T-helper 17 cell (primary cell): Measurements from ENCODE around the gene NUP210. TPM values are rescaled to one million over a fixed set of nuclear protein-coding genes. Genes with fewer than 3 reads are reported as not detected.

ENCODE experiments used
- ATAC-seq: fragments of 150-1000 bp; cut with Tn5 transposase; 2 replicates; pipeline ENCODE4 v1.10.0; 2021; ENCODE audit warnings: mild to moderate bottlenecking, moderate library complexity
- DNase-seq, 3 donors: peaks; one replicate each; pipeline versions ENCODE4 v3.0.0 to v3.0.0-alpha.2; 2020 to 2021
- H3K9me3 ChIP-seq: one replicate; pipeline ENCODE4 v1.7.0; 2013; ENCODE audit warnings: low read length, mild to moderate bottlenecking; ENCODE audit not compliant: control insufficient read depth, poor library complexity, severe bottlenecking
- H3K27ac Mint-ChIP-seq: one replicate; pipeline ENCODE4 v1.8.0; 2022; ENCODE audit warnings: mild to moderate bottlenecking, moderate library complexity, mixed read lengths
- H3K27me3 Mint-ChIP-seq: one replicate; pipeline ENCODE4 v1.8.0; 2022; ENCODE audit warnings: mixed read lengths
- H3K36me3 Mint-ChIP-seq: one replicate; pipeline ENCODE4 v1.8.0; 2022; ENCODE audit warnings: low read depth, mixed read lengths
- H3K4me1 Mint-ChIP-seq: one replicate; pipeline ENCODE4 v1.8.0; 2022; ENCODE audit warnings: mild to moderate bottlenecking, mixed read lengths
- H3K4me3 Mint-ChIP-seq: one replicate; pipeline ENCODE4 v1.8.0; 2022; ENCODE audit warnings: mild to moderate bottlenecking, moderate library complexity, mixed read lengths
- total RNA-seq, 4 donors: library from RNA in 2 of 4; stranded (reverse) in 2 of 4; gene quantifications; one replicate each; pipeline ENCODE4 v1.2.3 and lab custom pipeline; 2022 to 2026

The NUP210 gene
- total RNA-seq, 2 donors from 2014 or later, result 125 to 137 TPM

DNA sequence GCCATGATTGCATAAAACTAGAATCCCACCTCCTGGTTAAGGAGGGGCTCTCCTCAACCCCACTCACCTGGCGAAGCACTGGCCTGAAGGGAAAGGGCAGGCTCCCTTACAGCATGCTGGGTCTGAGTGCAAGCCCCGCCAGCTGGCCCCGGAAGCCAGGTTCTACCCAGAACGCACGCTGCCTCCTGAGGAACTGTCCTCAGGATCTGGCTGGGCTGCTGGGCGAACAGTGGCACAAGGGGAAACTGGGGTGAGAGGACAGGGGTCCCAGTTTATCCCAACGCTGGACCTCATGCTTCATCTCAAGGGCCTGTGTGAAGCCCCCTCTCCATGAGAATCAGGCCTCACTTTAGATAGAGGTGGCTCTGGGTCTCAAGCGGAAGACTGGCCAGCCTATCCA lies 47.5 kb downstream of the NUP210 start:
- peaks cover 2% of the 10 kb centered on the region for H3K4me1 Mint-ChIP-seq
- H3K27me3 Mint-ChIP-seq, result no peaks in the 10 kb centered on the region
- no peak for ATAC-seq
- H3K27ac Mint-ChIP-seq, result peak overlapping the region; percentile 68
- H3K36me3 Mint-ChIP-seq, result peaks cover 10% of the 10 kb centered on the region
- H3K9me3 ChIP-seq, result no peaks in the 10 kb centered on the region
- H3K4me3 Mint-ChIP-seq, result no peak overlapping the region
- no peak for DNase-seq

DNA sequence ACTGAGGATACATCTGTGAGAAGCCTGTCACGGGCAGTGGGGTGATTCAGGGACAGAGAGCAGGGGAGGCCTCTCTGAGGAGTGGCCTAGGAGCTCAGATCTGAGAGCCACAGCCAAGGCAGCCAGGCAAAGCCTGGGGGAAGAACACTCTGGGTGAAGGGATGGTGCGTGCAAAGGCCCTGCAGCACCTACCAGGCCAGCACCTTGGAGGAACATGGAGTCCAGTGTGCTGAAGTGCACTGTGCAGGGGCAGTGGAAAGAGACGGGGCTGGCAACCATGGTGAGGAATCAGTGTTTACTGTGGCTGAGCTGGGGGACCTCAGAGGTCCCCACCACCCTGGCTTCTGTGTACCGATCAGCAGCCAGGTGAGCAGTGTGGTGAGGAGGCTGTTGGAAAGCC lies 48.0 kb downstream of the NUP210 start:
- H3K4me3 Mint-ChIP-seq, result no peak overlapping the region

DNA sequence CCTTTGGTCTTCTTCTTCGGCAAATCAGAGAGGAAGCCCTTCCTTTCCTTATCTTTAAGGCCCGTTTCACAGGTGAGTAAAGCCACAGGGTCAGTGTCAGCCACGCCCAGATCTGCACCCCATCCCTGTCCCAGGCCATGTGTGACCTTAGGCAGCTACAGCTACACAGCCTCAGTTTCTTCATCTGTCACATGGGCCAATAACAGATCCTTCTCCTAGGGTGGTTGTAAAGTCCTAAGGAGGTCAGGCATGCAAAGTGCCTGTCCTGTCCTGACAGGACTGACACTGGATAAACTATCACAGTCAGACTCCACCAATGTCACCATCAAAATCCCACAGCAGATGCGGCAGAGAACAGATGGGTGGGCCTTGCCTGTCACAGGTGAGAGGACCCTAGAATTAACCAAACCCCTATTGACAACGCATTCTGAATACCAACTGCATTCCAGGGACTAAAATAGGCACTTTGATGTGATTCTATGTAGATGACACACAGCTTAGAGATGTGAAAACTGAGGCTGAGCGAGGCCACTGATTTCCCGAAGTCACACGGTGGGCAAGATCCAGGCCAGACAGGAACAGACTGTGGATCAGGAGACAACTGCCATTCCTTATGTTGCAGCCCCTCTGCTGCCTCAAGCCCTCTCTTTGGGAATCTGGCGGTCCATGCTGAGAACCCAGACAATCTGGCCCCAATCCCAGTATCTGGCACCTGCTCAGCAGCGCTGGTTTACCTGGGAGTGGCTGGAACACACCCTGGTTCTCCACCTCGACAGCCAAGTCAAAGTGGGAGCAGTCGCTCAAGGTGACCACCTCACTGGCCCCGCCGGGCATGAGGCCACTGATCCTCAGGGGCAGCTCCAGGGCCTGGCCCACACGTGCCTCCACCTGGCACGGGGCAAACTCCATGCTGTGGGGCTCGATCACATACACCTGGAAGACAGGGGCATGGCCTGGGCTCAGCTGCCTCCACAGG lies 48.7 kb downstream of the NUP210 start:
- no peaks in the 10 kb centered on the region for H3K9me3 ChIP-seq
- Mint-ChIP-seq H3K4me3 (no peak overlapping the region), H3K27ac (peak overlapping the region; percentile 68), H3K36me3 (peaks cover 10% of the 10 kb centered on the region), H3K27me3 (no peaks in the 10 kb centered on the region), H3K4me1 (peaks cover 2% of the 10 kb centered on the region)
- ATAC-seq (no peak), DNase-seq (no peak)

More for the DNA sequence above, 48.0 kb downstream of the NUP210 start:
- peak overlapping the region; percentile 68 for H3K27ac Mint-ChIP-seq
- no peaks in the 10 kb centered on the region for H3K27me3 Mint-ChIP-seq
- DNase-seq (no peak), ATAC-seq (no peak)
- H3K4me1 Mint-ChIP-seq, result peaks cover 2% of the 10 kb centered on the region
- H3K9me3 ChIP-seq, result no peaks in the 10 kb centered on the region
- peaks cover 10% of the 10 kb centered on the region for H3K36me3 Mint-ChIP-seq

DNA sequence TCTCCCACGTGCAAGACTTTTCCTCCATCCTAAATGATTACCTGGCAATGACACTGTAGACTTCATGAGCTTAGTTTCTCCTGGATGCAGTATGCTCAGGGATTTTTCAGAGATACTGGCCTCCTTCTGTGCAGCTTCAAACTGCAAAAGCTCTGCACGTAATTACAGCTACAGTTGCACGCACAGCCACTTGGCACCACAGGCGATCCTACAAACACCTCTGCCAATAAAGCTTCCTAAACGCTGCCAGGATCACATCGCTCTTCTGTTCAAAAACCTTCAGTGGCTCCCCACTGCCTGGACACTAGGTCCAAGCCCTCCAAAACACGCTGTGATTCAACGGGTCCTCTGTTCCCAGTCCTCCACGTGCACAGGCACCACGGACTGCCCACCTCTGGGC lies 49.5 kb downstream of the NUP210 start:
- ATAC-seq (no peak), DNase-seq (no peak)
- Mint-ChIP-seq H3K36me3 (peaks cover 10% of the 10 kb centered on the region), H3K27me3 (no peaks in the 10 kb centered on the region), H3K4me1 (peaks cover 4% of the 10 kb centered on the region), H3K27ac (peak overlapping the region; percentile 45), H3K4me3 (no peak overlapping the region)
- H3K9me3 ChIP-seq, result no peaks in the 10 kb centered on the region

DNA sequence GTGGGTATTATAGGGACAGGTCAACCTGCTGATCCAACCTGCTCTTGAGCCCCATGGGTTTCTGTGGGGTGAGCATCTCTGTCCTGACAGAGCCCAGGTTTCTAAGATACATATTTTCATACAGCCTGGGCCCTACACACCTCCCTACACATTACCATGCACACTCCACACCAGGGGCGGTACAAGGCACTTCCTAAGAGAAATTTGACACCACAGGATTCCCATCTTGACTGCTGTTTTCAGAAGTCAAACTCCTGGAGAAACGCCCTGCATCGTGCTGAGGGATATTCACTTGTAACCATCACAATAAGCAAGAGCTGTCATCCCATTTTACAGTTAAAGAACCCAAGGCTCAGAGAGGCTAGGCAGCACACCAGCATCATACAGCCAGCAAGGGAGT lies 50.1 kb downstream of the NUP210 start:
- H3K36me3 Mint-ChIP-seq, result peaks cover 10% of the 10 kb centered on the region
- peak overlapping the region; percentile 24 for H3K27ac Mint-ChIP-seq
- H3K27me3 Mint-ChIP-seq, result no peaks in the 10 kb centered on the region
- ATAC-seq, result no peak
- H3K4me1 Mint-ChIP-seq, result peaks cover 5% of the 10 kb centered on the region
- no peak for DNase-seq
- no peak overlapping the region for H3K4me3 Mint-ChIP-seq
- no peaks in the 10 kb centered on the region for H3K9me3 ChIP-seq

DNA sequence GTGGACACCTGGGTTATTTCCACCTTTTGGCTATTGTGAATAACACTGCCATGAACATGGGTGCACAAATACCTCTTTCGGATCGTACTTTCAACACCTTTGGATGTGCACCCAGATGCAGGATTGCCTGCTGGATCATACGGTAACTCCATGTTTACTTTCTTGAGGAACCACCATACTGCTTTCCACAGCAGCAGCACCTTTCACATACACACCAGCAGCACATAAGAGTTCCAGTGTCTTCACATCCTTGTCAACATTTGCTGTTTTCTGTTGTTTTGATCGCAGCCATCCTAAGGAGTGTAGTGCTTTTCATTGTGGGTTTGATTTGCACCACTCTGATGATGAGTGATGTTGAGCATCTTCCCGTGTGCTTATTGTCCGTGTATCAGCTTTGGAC lies 51.3 kb downstream of the NUP210 start:
- DNase-seq (no peak), ATAC-seq (no peak)
- no peaks in the 10 kb centered on the region for H3K27me3 Mint-ChIP-seq
- peaks cover 10% of the 10 kb centered on the region for H3K36me3 Mint-ChIP-seq
- no peaks in the 10 kb centered on the region for H3K9me3 ChIP-seq
- no peak overlapping the region for H3K4me3 Mint-ChIP-seq
- H3K4me1 Mint-ChIP-seq, result peaks cover 5% of the 10 kb centered on the region
- H3K27ac Mint-ChIP-seq, result peak overlapping the region; percentile 24

DNA sequence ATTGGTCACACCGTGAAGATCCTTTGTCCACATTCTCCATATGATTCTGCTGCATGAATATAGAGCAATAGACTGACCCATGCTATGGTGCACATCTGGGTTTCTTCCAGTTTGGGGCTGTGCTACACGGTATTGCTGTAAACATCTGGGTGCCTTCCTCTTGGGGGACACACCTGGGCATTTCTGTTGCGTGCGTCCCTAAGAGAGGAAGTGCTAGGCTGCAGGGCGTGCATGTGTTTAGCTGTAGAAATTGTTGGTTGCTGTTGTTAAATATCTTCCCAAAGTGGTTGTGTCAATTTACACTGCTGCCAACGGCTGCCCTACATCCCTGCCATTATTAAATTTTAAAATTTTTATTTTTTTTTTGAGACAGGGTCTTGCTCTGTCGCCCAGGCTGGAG lies 52.4 kb downstream of the NUP210 start:
- Mint-ChIP-seq H3K4me3 (no peak overlapping the region), H3K27ac (no peak overlapping the region), H3K27me3 (no peaks in the 10 kb centered on the region), H3K36me3 (peaks cover 11% of the 10 kb centered on the region), H3K4me1 (peaks cover 7% of the 10 kb centered on the region)
- DNase-seq (no peak), ATAC-seq (no peak)
- no peaks in the 10 kb centered on the region for H3K9me3 ChIP-seq

DNA sequence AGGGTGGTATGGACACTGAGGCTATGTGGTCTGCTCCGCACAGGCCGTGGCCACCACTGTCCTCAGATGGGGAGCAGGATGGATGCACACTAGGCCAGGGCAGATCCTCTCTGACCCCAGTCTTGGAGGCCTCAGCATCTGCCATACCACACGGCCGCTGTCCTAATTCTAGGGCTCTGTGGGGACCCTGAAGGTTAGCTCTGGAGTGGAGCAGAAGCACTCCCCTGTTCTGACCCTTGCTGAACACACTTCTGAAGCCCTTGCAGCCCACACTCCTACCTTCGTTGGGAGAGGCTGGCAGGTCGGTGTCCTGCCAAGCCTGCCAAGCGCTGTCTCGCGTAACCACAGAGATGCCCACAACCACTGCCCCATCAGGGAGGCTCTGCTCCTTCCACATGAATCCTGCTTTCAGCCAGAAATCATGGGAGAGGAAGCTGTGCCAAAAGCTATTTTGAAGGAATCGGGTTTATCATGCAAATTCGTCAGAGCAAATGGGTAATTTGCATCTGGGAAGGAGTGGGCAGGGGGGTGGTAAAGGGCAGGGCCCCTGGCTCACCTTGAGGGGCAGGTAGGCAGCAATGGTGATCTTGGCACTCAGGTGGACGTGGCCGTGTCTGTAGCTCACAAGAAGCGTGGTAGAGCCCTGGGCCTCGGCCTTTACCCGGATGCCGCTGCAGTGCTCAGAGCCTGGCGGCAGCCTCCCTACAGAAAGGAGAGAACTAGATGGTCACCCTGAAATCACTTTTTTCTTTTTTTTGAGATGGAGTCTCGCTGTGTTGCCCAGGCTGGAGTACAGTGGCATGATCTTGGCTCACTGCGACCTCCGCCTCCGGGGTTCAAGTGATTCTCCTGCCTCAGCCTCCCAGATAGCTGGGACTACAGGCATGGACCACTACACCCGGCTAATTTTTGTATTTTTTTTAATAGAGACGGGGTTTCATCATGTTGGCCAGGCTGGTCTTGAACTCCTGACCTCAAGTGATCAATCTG lies 54.4 kb downstream of the NUP210 start:
- peaks cover 5% of the 10 kb centered on the region for H3K36me3 Mint-ChIP-seq

DNA sequence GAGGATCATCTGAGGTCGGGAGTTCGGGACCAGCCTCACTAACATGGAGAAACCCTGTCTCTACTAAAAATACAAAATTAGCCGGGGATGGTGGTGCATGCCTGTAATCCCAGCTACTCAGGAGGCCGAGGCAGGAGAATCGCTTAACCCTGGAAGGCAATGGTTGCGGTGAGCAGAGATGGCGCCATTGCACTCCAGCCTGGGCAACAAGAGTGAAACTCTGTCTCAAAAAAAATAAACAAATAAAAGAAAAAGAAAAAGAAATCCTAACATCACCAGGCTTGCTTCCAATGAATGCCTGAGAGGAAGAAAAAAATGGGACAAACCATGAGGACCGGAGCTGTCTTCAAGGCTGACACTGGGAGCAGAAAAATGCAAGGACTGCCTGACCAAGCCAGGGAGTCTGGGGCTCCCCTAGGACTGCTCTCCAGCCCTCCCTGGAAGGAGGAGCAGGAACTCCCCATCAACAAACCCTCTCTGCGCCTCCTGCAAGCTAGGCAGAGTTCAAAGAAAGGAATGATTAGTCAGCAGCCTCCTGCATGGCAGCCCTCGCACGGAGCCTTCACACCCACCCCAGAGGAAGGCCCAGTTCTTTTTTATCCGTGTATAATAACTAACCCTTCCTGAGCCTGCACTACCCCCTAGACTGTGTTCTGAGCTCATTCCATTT lies 55.4 kb downstream of the NUP210 start:
- Mint-ChIP-seq H3K4me3 (no peak overlapping the region), H3K4me1 (peaks cover 7% of the 10 kb centered on the region), H3K27ac (no peak overlapping the region), H3K27me3 (no peaks in the 10 kb centered on the region), H3K36me3 (peaks cover 5% of the 10 kb centered on the region)
- no peaks in the 10 kb centered on the region for H3K9me3 ChIP-seq
- ATAC-seq (no peak), DNase-seq (no peak)

More for the DNA sequence above, 54.4 kb downstream of the NUP210 start:
- Mint-ChIP-seq H3K4me3 (no peak overlapping the region), H3K27me3 (no peaks in the 10 kb centered on the region), H3K4me1 (peaks cover 7% of the 10 kb centered on the region), H3K27ac (no peak overlapping the region)
- ATAC-seq, result no peak
- H3K9me3 ChIP-seq, result no peaks in the 10 kb centered on the region
- no peak for DNase-seq

DNA sequence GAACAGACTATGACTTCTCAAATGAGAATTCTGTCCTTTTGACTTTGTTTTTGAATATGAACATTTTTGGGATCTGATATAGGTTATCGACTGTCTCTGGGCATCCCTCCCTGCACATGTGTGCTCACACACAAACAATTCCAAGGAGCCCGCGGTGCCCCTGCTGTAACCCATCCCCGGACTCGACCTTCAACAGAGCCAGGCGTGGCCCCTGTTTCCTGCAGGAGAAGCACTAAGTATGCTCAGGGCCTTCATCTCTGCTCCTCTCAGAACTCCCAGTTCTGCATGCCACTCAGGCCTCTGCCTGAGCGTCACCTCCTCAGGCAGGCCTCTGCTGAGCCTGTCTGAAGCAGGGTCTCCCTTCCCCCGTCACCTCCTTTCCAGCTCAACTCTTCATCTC lies 57.6 kb downstream of the NUP210 start:
- Mint-ChIP-seq H3K27me3 (no peaks in the 10 kb centered on the region), H3K4me1 (peaks cover 6% of the 10 kb centered on the region), H3K36me3 (peaks cover 9% of the 10 kb centered on the region), H3K27ac (peak overlapping the region; percentile 89), H3K4me3 (no peak overlapping the region)
- no peak for DNase-seq
- ATAC-seq, result no peak
- no peaks in the 10 kb centered on the region for H3K9me3 ChIP-seq

DNA sequence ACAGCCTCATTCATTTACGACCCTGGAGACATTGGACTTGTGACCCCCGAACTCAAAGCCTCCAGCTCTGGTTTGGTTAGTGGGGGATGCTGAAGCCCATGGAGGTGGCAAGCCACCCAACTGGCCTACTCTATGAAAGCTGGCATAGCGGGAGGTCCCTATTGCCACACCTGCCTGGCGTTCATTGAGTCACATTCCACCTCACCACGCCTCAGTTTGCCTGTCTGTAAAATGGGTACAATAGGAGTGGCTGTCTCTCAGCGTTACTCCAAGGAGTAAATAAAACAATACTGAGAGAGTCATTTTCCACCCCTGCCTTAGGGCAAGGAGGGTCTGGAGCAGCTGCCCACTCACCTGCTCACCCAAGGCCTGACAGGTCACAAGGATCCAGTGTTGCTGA lies 60.2 kb downstream of the NUP210 start:
- H3K4me1 Mint-ChIP-seq, result peaks cover 6% of the 10 kb centered on the region
- no peak overlapping the region for H3K27ac Mint-ChIP-seq
- no peak for ATAC-seq
- no peaks in the 10 kb centered on the region for H3K27me3 Mint-ChIP-seq
- DNase-seq, result no peak
- H3K4me3 Mint-ChIP-seq, result no peak overlapping the region
- H3K9me3 ChIP-seq, result no peaks in the 10 kb centered on the region
- peaks cover 12% of the 10 kb centered on the region for H3K36me3 Mint-ChIP-seq

DNA sequence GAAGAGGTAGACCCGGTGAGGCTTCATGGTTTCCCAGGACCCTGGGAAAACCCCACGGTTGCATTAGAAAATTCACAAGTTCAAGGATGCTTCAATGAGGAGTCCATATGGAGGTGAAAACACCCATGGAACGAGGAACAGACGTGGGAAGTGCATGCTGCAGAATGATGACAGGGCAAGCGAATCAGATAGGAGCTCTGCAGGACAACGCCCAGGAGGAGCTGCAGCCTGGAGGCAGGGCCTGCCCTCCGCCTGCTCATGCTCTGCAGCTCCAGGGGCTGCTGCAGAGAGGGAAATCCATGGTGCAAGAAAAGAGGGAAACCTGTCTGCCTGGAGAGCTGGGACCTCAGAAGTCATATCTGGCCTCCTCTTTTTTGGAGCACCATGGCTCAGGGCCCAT lies 61.5 kb downstream of the NUP210 start:
- no peaks in the 10 kb centered on the region for H3K9me3 ChIP-seq
- DNase-seq (no peak), ATAC-seq (no peak)
- Mint-ChIP-seq H3K27me3 (no peaks in the 10 kb centered on the region), H3K27ac (no peak overlapping the region), H3K36me3 (peaks cover 12% of the 10 kb centered on the region), H3K4me3 (no peak overlapping the region), H3K4me1 (peaks cover 9% of the 10 kb centered on the region)

DNA sequence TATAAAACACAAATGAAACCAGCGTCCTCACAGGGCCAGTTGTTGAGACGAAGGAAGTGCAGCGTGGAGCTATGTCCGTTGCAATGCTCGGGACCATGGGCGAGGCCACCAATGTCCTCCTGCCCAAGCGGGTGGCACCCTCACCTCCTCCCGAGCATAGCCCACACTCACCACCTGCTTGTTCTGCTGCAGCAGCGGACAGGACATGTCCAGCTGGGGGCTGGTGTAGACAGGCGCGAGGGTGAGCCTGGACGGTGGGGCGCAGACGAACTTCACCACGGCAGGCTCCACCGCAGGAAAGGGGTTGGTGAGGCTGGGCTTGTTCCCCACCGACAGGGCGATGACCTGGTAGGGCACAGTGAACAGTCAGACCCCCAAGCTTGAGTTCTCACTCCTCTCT lies 62.1 kb downstream of the NUP210 start:
- Mint-ChIP-seq H3K4me1 (peaks cover 11% of the 10 kb centered on the region), H3K4me3 (no peak overlapping the region), H3K36me3 (peaks cover 12% of the 10 kb centered on the region), H3K27me3 (no peaks in the 10 kb centered on the region), H3K27ac (peak overlapping the region; percentile 49)
- no peak for DNase-seq
- ATAC-seq, result no peak
- no peaks in the 10 kb centered on the region for H3K9me3 ChIP-seq
